Heart right ventricle (tissue), 16 donors: ENCODE measurements around the gene TMPRSS3. TPM values are rescaled to one million over a fixed set of nuclear protein-coding genes. Genes with fewer than 3 reads are reported as not detected.

Source experiments
- ATAC-seq, 8 donors: fragments of 200-7000 bp; cut with Tn5 transposase; one replicate each; pipeline ENCODE4 v1.9.1; 2020; ENCODE audit warnings: mild to moderate bottlenecking in 8 of 8, moderate library complexity in 8 of 8, moderate number of reproducible peaks in 1 of 8
- DNase-seq, 2 donors: peaks; one replicate each; pipeline ENCODE4 v3.0.0-alpha.2; 2020
- H3K27ac ChIP-seq, 10 donors: fragments of 200-600 bp; sonication (generic) in 2 of 10; one replicate each; pipeline versions ENCODE4 v1.5.0 to v1.8.0; 2020 to 2022; ENCODE audit warnings: mild to moderate bottlenecking in 3 of 10
- H3K27me3 ChIP-seq, 7 donors: fragments of 200-600 bp; one replicate each; pipeline ENCODE4 v1.8.0; 2021 to 2022; ENCODE audit warnings: mild to moderate bottlenecking in 2 of 7
- H3K36me3 ChIP-seq, 9 donors: fragments of 200-600 bp; sonication (generic) in 1 of 9; one replicate each; pipeline versions ENCODE4 v1.5.0 to v1.8.0; 2020 to 2022; ENCODE audit warnings: mild to moderate bottlenecking in 2 of 9
- H3K4me1 ChIP-seq, 9 donors: fragments of 200-600 bp; sonication (generic) in 1 of 9; one replicate each; pipeline versions ENCODE4 v1.5.0 to v1.8.0; 2020 to 2022; ENCODE audit warnings: mild to moderate bottlenecking in 4 of 9
- H3K4me3 ChIP-seq, 10 donors: fragments of 200-600 bp; sonication (generic) in 2 of 10; one replicate each; pipeline versions ENCODE4 v1.5.0 to v1.8.0; 2020 to 2022; ENCODE audit warnings: mild to moderate bottlenecking in 7 of 10, moderate library complexity in 2 of 10
- H3K9me3 ChIP-seq, 11 donors: fragments of 200-600 bp in 10 of 11; sonication (generic) in 2 of 11; one replicate each; pipeline versions ENCODE4 v1.5.0 to v1.8.0; 2013 to 2022; ENCODE audit warnings: mild to moderate bottlenecking in 2 of 11, control low read depth in 1 of 11, moderate library complexity in 1 of 11
- CTCF ChIP-seq, 9 donors: fragments of 200-600 bp; sonication (generic) in 2 of 9; IDR thresholded peaks; one replicate each; pipeline versions ENCODE4 v1.5.0 to v1.8.0; 2021 to 2022; ENCODE audit warnings: antibody characterized with exemption in 9 of 9, mild to moderate bottlenecking in 5 of 9, moderate library complexity in 1 of 9
- WGBS, 2 donors: extraction: QIAGEN DNeasy Blood & Tissue Kit; methylation state at CpG; one replicate each; pipeline ENCODE4 v1.1.7; 2013; ENCODE audit warnings: inconsistent platforms in 1 of 2; 5-methylcytosine and 5-hydroxymethylcytosine counted together
- intact Hi-C, 10 donors: fragments of 100-400 bp; cut with DNase I; formaldehyde crosslinking; loops; one replicate each; pipeline versions ENCODE4 v1.11.1 to v1.14.2; 2022
- polyA plus RNA-seq, 2 donors: library from polyadenylated mRNA; stranded (reverse); fragments of 200-250 nt; gene quantifications; one replicate each; pipeline ENCODE4 v1.2.3, GENCODE V29; 2013
- total RNA-seq, 10 donors: library from RNA; stranded (reverse); fragmentation: NEBNext Ultra II Directional in 3 of 10; extraction: Animal tissue kit (Norgen Biotek cat#: 25700) in 3 of 10; gene quantifications; one replicate each; pipeline versions ENCODE4 v1.2.1 to v1.2.4, GENCODE V29; 2021 to 2023
- donor health status: Arrhythmogenic right ventricular cardiomyopathy.
- donor health status: ischemic (EF 13 %, LVEDD 7.1; RV severe dilation, severe dysfunction).
- donor health status: healthy with polysubstance abuse.
- donor health status: DM: no; HTN: yes; CAD: no.
- donor health status: DM: no; HTN: no; CAD: no.
- donor health status: ischemic (EF 25% LVEDD 6.9; RV normal size, moderate dysfunction).
- donor health status: ischemic (EF 25% LVEDD 5.7; RV mildly dilated, moderate dysfunction).
- donor health status: healthy.
- donor health status: DM: yes; HTN: yes; CAD: no.
- donor health status: Ischemic cardiomyopathy.
- donor health status: ischemic (EF 35%, LVEDD 5.7; RV mildly dilated, moderate dysfunction).
- donor health status: nonischemic (EF 11% LVEDD 7.7; RV severe dilation, severe dysfunction).
- donor health status: DM: yes; HTN: yes; CAD: no.
- donor health status: PGD.
- donor health status: ischemic (EF 29% LVEDD 5.4; RV normal size, mild dysfunction).
- donor health status: nonischemic (EF 23%, LVEDD 6.1; RV moderate dilation, normal function).

TMPRSS3 gene
- total and polyA plus RNA-seq, 12 donors = 0.01 to 1.0 (median 0.42) TPM; not detected in 9

GRCh38 chr21:42404539-42404938, 8.7 kb upstream of the TMPRSS3 start:
- DNase-seq = no peak
- no peak for TF ChIP-seq CTCF (IDR thresholded peaks at IDR 0.05)
- no peak for ATAC-seq
- intact Hi-C loops = no loop called here
- WGBS, 2 donors = 70 to 73% methylated on average over 10 of the region's 10 CpGs
- no peaks in the 10 kb centered on the region for H3K4me1 ChIP-seq
- peak overlapping the region in 1 of 10 donors; percentile 77 for H3K27ac ChIP-seq
- H3K36me3 ChIP-seq = no peaks in the 10 kb centered on the region
- peaks cover 0 to 20% (median 0%) of the 10 kb centered on the region in 11 donors for H3K9me3 ChIP-seq
- peak overlapping the region in 1 of 10 donors; percentile 47 for H3K4me3 ChIP-seq
- H3K27me3 ChIP-seq = peaks cover 0 to 14% (median 6%) of the 10 kb centered on the region in 7 donors

GRCh38 chr21:42403611-42404231, 7.9 kb upstream of the TMPRSS3 start, which contains the start of gene UBASH3A:
Gene UBASH3A, plus strand, starts transcription at chr21:42403902. Its CDS starts 44 bp downstream, at chr21:42403946.
- 68 to 74% methylated on average over 21 of the region's 21 CpGs for WGBS, 2 donors
- intact Hi-C loops = no loop called here
- Histone ChIP-seq H3K36me3 (no peaks in the 10 kb centered on the region), H3K27ac (peak within 1 kb of the TSS in 1 of 10 donors; percentile 77), H3K9me3 (peaks cover 0 to 20% (median 0%) of the 10 kb centered on the region in 11 donors), H3K4me1 (no peaks in the 10 kb centered on the region), H3K27me3 (peaks cover 0 to 14% (median 0%) of the 10 kb centered on the region in 7 donors), H3K4me3 (peak within 1 kb of the TSS in 1 of 10 donors; percentile 47)
- no peak for TF ChIP-seq CTCF (IDR thresholded peaks at IDR 0.05)
- ATAC-seq = peak in 1 of 8 donors; percentile 7
- DNase-seq = no peak

- Histone ChIP-seq H3K4me3 (no peak overlapping the region), H3K27ac (no peak overlapping the region), H3K36me3 (no peaks in the 10 kb centered on the region), H3K9me3 (peaks cover 0 to 20% (median 0%) of the 10 kb centered on the region in 11 donors), H3K4me1 (no peaks in the 10 kb centered on the region), H3K27me3 (peaks cover 0 to 13% (median 0%) of the 10 kb centered on the region in 7 donors)
- no peak for TF ChIP-seq CTCF (IDR thresholded peaks at IDR 0.05)
- ATAC-seq = no peak
- intact Hi-C loops = no loop called here
- 81 to 82% methylated on average over 2 of the region's 2 CpGs for WGBS, 2 donors
- DNase-seq = no peak
These were observed 6.0 kb upstream of the TMPRSS3 start for GRCh38 chr21:42401820-42402251.

- Histone ChIP-seq H3K27ac (no peak overlapping the region), H3K4me3 (no peak overlapping the region), H3K9me3 (peaks cover 0 to 20% (median 0%) of the 10 kb centered on the region in 11 donors), H3K27me3 (peaks cover 0 to 10% (median 0%) of the 10 kb centered on the region in 7 donors), H3K36me3 (no peaks in the 10 kb centered on the region), H3K4me1 (no peaks in the 10 kb centered on the region)
- intact Hi-C loops = no loop called here
- TF ChIP-seq CTCF (IDR thresholded peaks at IDR 0.05) = no peak
- ATAC-seq = no peak
- 65 to 75% methylated on average over 3 of the region's 3 CpGs for WGBS, 2 donors
- no peak for DNase-seq
These were observed 5.3 kb upstream of the TMPRSS3 start for GRCh38 chr21:42401154-42401553.
